Upper lobe of left lung (tissue), 6 donors: ENCODE data around the gene HHAT. TPM values are rescaled to one million over a fixed set of nuclear protein-coding genes. Genes with fewer than 3 reads are reported as not detected.

Experiments
- ATAC-seq, 2 donors: fragments of 200-7000 bp; cut with Tn5 transposase; one replicate each; pipeline ENCODE4 v1.9.1; 2022; ENCODE audit warnings: mild to moderate bottlenecking in 2 of 2, moderate library complexity in 2 of 2; ENCODE audit not compliant: low FRiP score in 2 of 2
- DNase-seq, 2 donors: peaks; one replicate each; pipeline ENCODE4 v3.0.0-alpha.2; 2019 to 2020
- H3K27ac ChIP-seq, 4 donors: fragments of 200-600 bp; sonication (generic); one replicate each; pipeline ENCODE4 v1.5.1; 2016 to 2019
- H3K27me3 ChIP-seq, 4 donors: fragments of 200-600 bp; sonication (generic); one replicate each; pipeline ENCODE4 v1.5.1; 2017 to 2019
- H3K36me3 ChIP-seq, 4 donors: fragments of 200-600 bp; sonication (generic); one replicate each; pipeline ENCODE4 v1.5.1; 2016 to 2019
- H3K4me1 ChIP-seq, 4 donors: fragments of 200-600 bp; sonication (generic); one replicate each; pipeline ENCODE4 v1.5.1; 2018 to 2019
- H3K4me3 ChIP-seq, 4 donors: fragments of 200-600 bp; sonication (generic); one replicate each; pipeline ENCODE4 v1.5.1; 2017 to 2019; ENCODE audit warnings: mild to moderate bottlenecking in 2 of 4, moderate library complexity in 1 of 4
- H3K9me3 ChIP-seq, 4 donors: fragments of 200-600 bp; sonication (generic); one replicate each; pipeline ENCODE4 v1.5.1; 2018 to 2019
- CTCF ChIP-seq, 6 experiments: fragments of 450-650 bp in 4 of 6; fragments of 200-600 bp in 2 of 6; sonication (generic) in 2 of 6; IDR thresholded peaks; one replicate each; pipeline ENCODE4 v1.5.1; 2016 to 2019; ENCODE audit warnings: antibody characterized with exemption in 6 of 6
- EP300 ChIP-seq, 4 donors: sonication (generic); formaldehyde crosslinking; IDR thresholded peaks; one replicate each; pipeline ENCODE4 v1.5.1; 2017; ENCODE audit warnings: antibody characterized with exemption in 4 of 4, control low read depth in 2 of 4
- POLR2A ChIP-seq, 4 donors: fragments of 450-650 bp; IDR thresholded peaks; one replicate each; pipeline ENCODE4 v1.5.1; 2016 to 2017; ENCODE audit warnings: antibody characterized with exemption in 4 of 4, mild to moderate bottlenecking in 2 of 4
- POLR2AphosphoS5 ChIP-seq, 2 donors: sonication (generic); formaldehyde crosslinking; IDR thresholded peaks; one replicate each; pipeline ENCODE4 v1.5.1; 2017; ENCODE audit warnings: antibody characterized with exemption in 2 of 2
- WGBS, 2 donors: methylation state at CpG; one replicate each; pipeline ENCODE4 v1.1.5; 2017 to 2018; 5-methylcytosine and 5-hydroxymethylcytosine counted together
- total RNA-seq, 6 donors: library from RNA; depleted of rRNA in 4 of 6; stranded (reverse); fragments of >200 nt in 4 of 6; gene quantifications; one replicate each; pipeline versions ENCODE4 v1.1.0 to v1.2.1, GENCODE V29; 2016 to 2021
- donor health status: DM: no; HTN: no; CAD: no; lungs with moderate emphysema.
- donor health status: DM: no; HTN: yes; CAD: no; lungs with severe emphysema.

HHAT gene
- total RNA-seq, 6 donors from 2014 or later, result 4.6 to 8.1 (median 5.7) TPM

- no peak overlapping the region for H3K4me3 ChIP-seq
- no peaks in the 10 kb centered on the region for H3K4me1 ChIP-seq
- H3K9me3 ChIP-seq, result no peaks in the 10 kb centered on the region
- no peaks in the 10 kb centered on the region for H3K27me3 ChIP-seq
- WGBS, 2 donors, result 91 to 96% methylated on average over 3 of the region's 3 CpGs
- TF ChIP-seq CTCF (IDR thresholded peaks at IDR 0.05), result no peak
- no peak for TF ChIP-seq POLR2AphosphoS5 (IDR thresholded peaks at IDR 0.05)
- TF ChIP-seq EP300 (IDR thresholded peaks at IDR 0.05), result no peak
- no peak for TF ChIP-seq POLR2A (IDR thresholded peaks at IDR 0.05)
- H3K36me3 ChIP-seq, result no peaks in the 10 kb centered on the region
- ATAC-seq, result no peak
- H3K27ac ChIP-seq, result no peak overlapping the region
- no peak for DNase-seq
Observed at GRCh38 chr1:210465150-210465549, 136.4 kb downstream of the HHAT start.

DNA sequence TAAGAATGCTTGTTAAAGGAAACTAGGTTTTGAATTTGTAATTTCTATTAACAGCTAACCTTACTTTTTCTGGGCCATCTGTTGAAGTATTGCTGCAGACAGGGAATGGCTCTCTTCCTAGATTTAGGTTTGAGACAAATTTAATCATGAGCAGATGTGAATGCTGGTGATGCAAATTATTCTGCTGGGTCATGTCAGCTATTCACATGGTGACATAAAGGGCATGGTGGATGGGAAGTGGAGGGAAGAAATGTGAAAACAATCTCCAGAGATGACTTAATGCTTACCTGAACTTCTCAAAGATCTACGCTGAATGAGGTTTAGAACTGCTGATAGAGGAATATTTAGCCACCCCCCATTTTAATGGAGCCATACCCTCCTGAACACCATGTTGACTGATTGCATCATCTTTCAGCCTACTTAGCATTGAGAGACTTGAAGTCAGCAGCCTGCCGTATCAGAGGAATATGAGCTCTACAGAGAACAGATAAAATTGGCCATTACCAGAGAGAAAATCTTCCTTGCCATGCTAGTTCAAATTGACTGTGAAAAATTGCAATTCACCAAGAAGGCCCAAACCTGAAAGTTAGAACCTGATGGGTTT, 138.8 kb downstream of the HHAT start:
- Histone ChIP-seq H3K27me3 (no peaks in the 10 kb centered on the region), H3K36me3 (no peaks in the 10 kb centered on the region), H3K4me1 (no peaks in the 10 kb centered on the region), H3K27ac (no peak overlapping the region), H3K9me3 (no peaks in the 10 kb centered on the region), H3K4me3 (no peak overlapping the region)
- ATAC-seq (no peak), DNase-seq (no peak)
- 83 to 85% methylated on average over 2 of the region's 2 CpGs for WGBS, 2 donors
- TF ChIP-seq EP300 (IDR thresholded peaks at IDR 0.05) (no peak), CTCF (IDR thresholded peaks at IDR 0.05) (no peak), POLR2AphosphoS5 (IDR thresholded peaks at IDR 0.05) (no peak), POLR2A (IDR thresholded peaks at IDR 0.05) (no peak)

GRCh38 chr1:210469441-210469840, 140.7 kb downstream of the HHAT start:
- ATAC-seq (no peak), DNase-seq (no peak)
- Histone ChIP-seq H3K4me3 (no peak overlapping the region), H3K27me3 (no peaks in the 10 kb centered on the region), H3K27ac (no peak overlapping the region), H3K9me3 (no peaks in the 10 kb centered on the region), H3K36me3 (no peaks in the 10 kb centered on the region), H3K4me1 (no peaks in the 10 kb centered on the region)
- TF ChIP-seq POLR2A (IDR thresholded peaks at IDR 0.05) (no peak), EP300 (IDR thresholded peaks at IDR 0.05) (no peak), CTCF (IDR thresholded peaks at IDR 0.05) (no peak), POLR2AphosphoS5 (IDR thresholded peaks at IDR 0.05) (no peak)
- WGBS, 2 donors, result 72 to 86% methylated on average over 3 of the region's 3 CpGs

DNA sequence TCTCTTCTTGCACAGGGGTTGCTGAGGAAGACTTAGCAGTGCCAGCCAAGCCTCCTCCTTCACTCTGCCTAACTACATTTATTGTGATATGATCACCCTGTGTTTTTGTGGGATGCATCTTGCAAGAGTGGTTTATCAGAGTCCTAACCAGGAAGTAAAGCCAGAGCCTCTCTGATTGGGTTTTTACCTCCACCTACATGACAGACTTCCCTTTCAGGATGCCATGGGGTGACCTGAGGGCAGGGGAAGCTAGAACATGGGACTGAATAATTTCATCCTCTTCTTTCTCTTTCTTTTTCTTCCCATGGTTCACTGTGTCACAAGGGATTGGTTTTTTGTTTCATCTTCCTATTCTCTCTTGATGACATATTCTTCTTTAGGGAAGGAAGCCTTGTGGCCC, 146.6 kb downstream of the HHAT start:
- ATAC-seq, result no peak
- H3K27ac ChIP-seq, result no peak overlapping the region
- TF ChIP-seq CTCF (IDR thresholded peaks at IDR 0.05) (no peak), EP300 (IDR thresholded peaks at IDR 0.05) (no peak), POLR2A (IDR thresholded peaks at IDR 0.05) (no peak), POLR2AphosphoS5 (IDR thresholded peaks at IDR 0.05) (no peak)
- no peaks in the 10 kb centered on the region for H3K4me1 ChIP-seq
- no peak overlapping the region for H3K4me3 ChIP-seq
- no peak for DNase-seq
- no peaks in the 10 kb centered on the region for H3K9me3 ChIP-seq
- no peaks in the 10 kb centered on the region for H3K36me3 ChIP-seq
- H3K27me3 ChIP-seq, result no peaks in the 10 kb centered on the region

GRCh38 chr1:210475806-210476205, 147.1 kb downstream of the HHAT start:
- WGBS, 2 donors, result 57 to 64% methylated on average over 2 of the region's 2 CpGs
- no peak overlapping the region for H3K4me3 ChIP-seq
- H3K36me3 ChIP-seq, result no peaks in the 10 kb centered on the region
- H3K27me3 ChIP-seq, result no peaks in the 10 kb centered on the region
- no peak for DNase-seq
- no peak for ATAC-seq
- TF ChIP-seq EP300 (IDR thresholded peaks at IDR 0.05) (no peak), POLR2AphosphoS5 (IDR thresholded peaks at IDR 0.05) (no peak), POLR2A (IDR thresholded peaks at IDR 0.05) (no peak), CTCF (IDR thresholded peaks at IDR 0.05) (no peak)
- no peaks in the 10 kb centered on the region for H3K9me3 ChIP-seq
- no peak overlapping the region for H3K27ac ChIP-seq
- H3K4me1 ChIP-seq, result no peaks in the 10 kb centered on the region
